Measurements from ENCODE around the gene GSTCD. TPM values are rescaled to one million over a fixed set of nuclear protein-coding genes. Genes with fewer than 3 reads are reported as not detected.

Gene GSTCD
- total and polyA plus RNA-seq, 2 of the 4 experiments (the other 2 are of a cell fraction), result 5.2 to 20.3 TPM

- Histone ChIP-seq H3K36me3 (ENCODE audit: control insufficient read depth, insufficient read depth, low read length) (no peaks in the 10 kb centered on the region), H3K79me1 (ENCODE audit: low read depth in 1 of 2, low read length in 2 of 2) (no peaks in the 10 kb centered on the region), H3K4me3 (ENCODE audit: insufficient read depth, low read depth, low read length) (no peak overlapping the region), H4K91ac (ENCODE audit: insufficient read depth, low read depth, low read length) (no peak overlapping the region), H3K4ac (ENCODE audit: low read depth, low read length) (no peak overlapping the region), H2AK5ac (ENCODE audit: low read depth, low read length) (no peak overlapping the region), H3K56ac (ENCODE audit: extremely low read depth, insufficient read depth, low read length) (no peak overlapping the region), H2AK9ac (replicated peaks; ENCODE audit: low read depth, low read length, poor library complexity) (no peak overlapping the region), H3K18ac (ENCODE audit: low read depth, low read length) (no peak overlapping the region), H3K4me2 (ENCODE audit: low read depth, low read length) (no peak overlapping the region), H2BK20ac (ENCODE audit: low read depth, low read length) (no peak overlapping the region), H3K27me3 (ENCODE audit: control insufficient read depth, insufficient read depth, low read length) (no peaks in the 10 kb centered on the region; the same call in 1 of the 2 replicates), H2BK15ac (ENCODE audit: low read depth, low read length) (no peak overlapping the region), H3K9me3 (ENCODE audit: control insufficient read depth, insufficient read depth, low read length) (no peaks in the 10 kb centered on the region), H3K4me1 (ENCODE audit: control insufficient read depth, insufficient read depth, low read length) (no peaks in the 10 kb centered on the region), H3K14ac (replicated peaks; ENCODE audit: low read depth, low read length) (no peak overlapping the region), H4K20me1 (ENCODE audit: insufficient read depth, low read length) (no peaks in the 10 kb centered on the region), H2BK5ac (ENCODE audit: low read depth, low read length, poor library complexity, severe bottlenecking) (no peak overlapping the region), H2AFZ (replicated peaks; ENCODE audit: low read length, poor library complexity) (no peak overlapping the region), H4K5ac (ENCODE audit: low read depth, low read length) (no peak overlapping the region), H2BK120ac (ENCODE audit: low read depth, low read length) (no peak overlapping the region), H3K9me1 (ENCODE audit: insufficient read depth, low read length) (no peaks in the 10 kb centered on the region), H3K23ac (ENCODE audit: low read depth, low read length) (no peak overlapping the region), H4K8ac (ENCODE audit: low read depth in 2 of 2, low read length in 2 of 2) (no peak overlapping the region), H3K27ac (ENCODE audit: insufficient read depth, low read length) (no peak overlapping the region), H3K9ac (ENCODE audit: low read depth, low read length) (no peak overlapping the region)
- no peak for TF ChIP-seq MAFK (IDR thresholded peaks at IDR 0.05; ENCODE audit: low read depth, low read length)
- no peak for TF ChIP-seq NFE2L2 (IDR thresholded peaks at IDR 0.05; ENCODE audit: low read depth, low read length)
- TF ChIP-seq RCOR1 (IDR thresholded peaks at IDR 0.05; ENCODE audit: insufficient replicate concordance, low read length), result no peak
- TF ChIP-seq RFX5 (IDR thresholded peaks at IDR 0.05; ENCODE audit: low read depth, low read length), result no peak
- no peak for TF ChIP-seq SMC3 (IDR thresholded peaks at IDR 0.05; ENCODE audit: low read depth, low read length)
- no peak for TF ChIP-seq CEBPB (IDR thresholded peaks at IDR 0.05; ENCODE audit: low read depth, low read length)
- TF ChIP-seq FOS (IDR thresholded peaks at IDR 0.05; ENCODE audit: low read depth, low read length), result no peak
- no peak for TF ChIP-seq RAD21 (IDR thresholded peaks at IDR 0.05; ENCODE audit: low read length)
- in situ Hi-C loops (cut with MboI; ENCODE audit: low sequenced_read_pairs), result no loop called here
- ChIA-PET CTCF (no interaction called here), POLR2A (ENCODE audit: unreplicated experiment) (no interaction called here)
- no peak for DNase-seq
- no CpG with 5 or more reads among the region's 2 CpGs for WGBS, 2 experiments (ENCODE audit: extremely low coverage in 2 of 2, insufficient read length in 1 of 2)
- dilution Hi-C loops (cut with HindIII; ENCODE audit: low sequenced_read_pairs, unreplicated experiment), result no loop called here
- ATAC-seq (ENCODE audit: low read depth), result no peak
- intact Hi-C loops (cut with micrococcal nuclease), result no loop called here
- BruUV-seq (replicated peaks), result no TSS peak
Measured at GRCh38 chr4:105671301-105671700, 37.3 kb upstream of the GSTCD start.

Measured in IMR-90 (cell line).